Osteoblast (primary cell): ENCODE results near the gene GLT1D1. TPM values are rescaled to one million over a fixed set of nuclear protein-coding genes. Genes with fewer than 3 reads are reported as not detected.
A peak's percentile ranks its signal among the peaks of the same experiment; 100 is the strongest.

ENCODE experiments used
- DNase-seq: peaks from one replicate; pipeline ENCODE4 v3.0.0; 2011; ENCODE audit warnings: low spot score, mixed read lengths; ENCODE audit not compliant: insufficient read length; ENCODE audit errors: missing footprints
- H2AFZ ChIP-seq: 2 replicates; pipeline ENCODE4 v1.6.0; 2011; ENCODE audit warnings: mild to moderate bottlenecking, low read length
- H3K27ac ChIP-seq: 2 replicates; pipeline ENCODE4 v1.5.1; 2011; ENCODE audit warnings: mild to moderate bottlenecking, low read depth, low read length, moderate library complexity
- H3K27me3 ChIP-seq: 2 replicates; pipeline ENCODE4 v1.6.0; 2012; ENCODE audit warnings: mild to moderate bottlenecking, control low read depth, inconsistent platforms, low read length, moderate library complexity; ENCODE audit not compliant: insufficient read depth
- H3K36me3 ChIP-seq: 2 replicates; pipeline ENCODE4 v1.5.1; 2011; ENCODE audit warnings: mild to moderate bottlenecking, low read length, control low read depth, moderate library complexity; ENCODE audit not compliant: insufficient read depth
- H3K4me1 ChIP-seq: 2 replicates; pipeline ENCODE4 v1.5.1; 2011; ENCODE audit warnings: mild to moderate bottlenecking, low read length, control low read depth, moderate library complexity; ENCODE audit not compliant: insufficient read depth
- H3K4me2 ChIP-seq: 2 replicates; pipeline ENCODE4 v1.6.0; 2011; ENCODE audit warnings: mild to moderate bottlenecking, low read length; ENCODE audit not compliant: insufficient read depth
- H3K4me3 ChIP-seq: fragments of 200-600 bp; sonication (generic); 3 replicates; pipeline ENCODE4 v1.5.1; 2012; ENCODE audit warnings: mild to moderate bottlenecking, low read length, inconsistent platforms; ENCODE audit not compliant: insufficient read depth
- H3K79me2 ChIP-seq: 2 replicates; pipeline ENCODE4 v1.6.0; 2012; ENCODE audit warnings: mild to moderate bottlenecking, low read length, control low read depth, inconsistent platforms; ENCODE audit not compliant: insufficient read depth
- H3K9me3 ChIP-seq: 2 replicates; pipeline ENCODE4 v1.5.1; 2011; ENCODE audit warnings: low read depth, low read length, control low read depth
- H4K20me1 ChIP-seq: 2 replicates; pipeline ENCODE4 v1.6.0; 2012; ENCODE audit warnings: mild to moderate bottlenecking, low read length, control low read depth; ENCODE audit not compliant: insufficient read depth
- CTCF ChIP-seq: IDR thresholded peaks from 2 replicates; pipeline ENCODE4 v1.5.1; 2011; ENCODE audit warnings: mild to moderate bottlenecking, low read depth, low read length, moderate library complexity; ENCODE audit errors: extremely low read depth
- total RNA-seq: library from RNA; depleted of rRNA; stranded (reverse); fragments of >200 nt; gene quantifications from 2 replicates; pipeline ENCODE4 v1.2.3, GENCODE V29; 2012

Gene GLT1D1
- total RNA-seq, 1 donor, result not detected

GRCh38 chr12:128856035-128856790, 2.9 kb downstream of the GLT1D1 start:
- Histone ChIP-seq H3K79me2 (no peaks in the 10 kb centered on the region), H3K36me3 (no peaks in the 10 kb centered on the region), H3K4me2 (no peak overlapping the region), H2AFZ (no peak overlapping the region), H3K27ac (no peak overlapping the region), H3K9me3 (no peaks in the 10 kb centered on the region), H3K4me1 (no peaks in the 10 kb centered on the region), H3K27me3 (no peaks in the 10 kb centered on the region), H4K20me1 (no peaks in the 10 kb centered on the region), H3K4me3 (no peak overlapping the region)
- TF ChIP-seq CTCF, result no peak
- DNase-seq, result no peak

GRCh38 chr12:128856791-128857078, 3.5 kb downstream of the GLT1D1 start:
- Histone ChIP-seq H3K27ac (no peak overlapping the region), H3K36me3 (no peaks in the 10 kb centered on the region), H3K27me3 (no peaks in the 10 kb centered on the region), H3K4me2 (no peak overlapping the region), H3K4me3 (no peak overlapping the region), H4K20me1 (no peaks in the 10 kb centered on the region), H2AFZ (no peak overlapping the region), H3K4me1 (no peaks in the 10 kb centered on the region), H3K79me2 (no peaks in the 10 kb centered on the region), H3K9me3 (no peaks in the 10 kb centered on the region)
- DNase-seq, result no peak
- no peak for TF ChIP-seq CTCF

- Histone ChIP-seq H3K36me3 (no peaks in the 10 kb centered on the region), H3K4me1 (no peaks in the 10 kb centered on the region), H3K4me3 (no peak overlapping the region), H3K79me2 (no peaks in the 10 kb centered on the region), H3K4me2 (no peak overlapping the region), H3K9me3 (no peaks in the 10 kb centered on the region), H4K20me1 (no peaks in the 10 kb centered on the region), H3K27ac (no peak overlapping the region), H3K27me3 (no peaks in the 10 kb centered on the region), H2AFZ (no peak overlapping the region)
- DNase-seq, result no peak
- no peak for TF ChIP-seq CTCF
Observed at GRCh38 chr12:128857133-128857763, 4.0 kb downstream of the GLT1D1 start.

- no peak overlapping the region for H3K27ac ChIP-seq
- H3K9me3 ChIP-seq, result no peaks in the 10 kb centered on the region
- H3K79me2 ChIP-seq, result no peaks in the 10 kb centered on the region
- H3K4me3 ChIP-seq, result no peak overlapping the region
- no peak overlapping the region for H2AFZ ChIP-seq
- DNase-seq, result peak; percentile 46
- no peaks in the 10 kb centered on the region for H4K20me1 ChIP-seq
- H3K4me2 ChIP-seq, result no peak overlapping the region
- TF ChIP-seq CTCF, result no peak
- no peaks in the 10 kb centered on the region for H3K27me3 ChIP-seq
- no peaks in the 10 kb centered on the region for H3K36me3 ChIP-seq
- H3K4me1 ChIP-seq, result no peaks in the 10 kb centered on the region
Observed at GRCh38 chr12:128859311-128859710, 6.0 kb downstream of the GLT1D1 start.
